Measurements from ENCODE around the gene DNAH6. TPM values are rescaled to one million over a fixed set of nuclear protein-coding genes. Genes with fewer than 3 reads are reported as not detected.

DNAH6 gene
- total RNA-seq, 1 experiment from 2014 or later = 0.26 TPM

DNA sequence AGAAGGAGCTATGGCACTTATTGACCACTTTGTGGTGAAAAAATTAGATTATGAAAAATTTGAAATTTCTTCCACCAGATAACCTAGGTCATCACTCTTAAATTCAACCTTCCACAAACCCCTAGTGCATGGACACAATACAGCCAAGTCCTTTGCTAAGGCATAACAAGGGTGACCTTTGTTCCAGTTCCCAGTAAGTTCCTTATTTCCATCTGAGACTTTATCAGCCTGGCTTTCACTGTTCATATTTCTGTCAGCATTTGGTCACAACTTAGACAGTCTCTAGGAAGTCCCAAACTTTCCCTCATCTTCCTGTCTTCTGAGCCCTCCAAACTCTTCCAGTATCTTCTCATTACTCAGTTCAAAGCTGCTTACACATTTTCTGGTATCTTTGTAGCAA lies 232.0 kb downstream of the DNAH6 start:
- H3K4me1 Mint-ChIP-seq = peaks cover 9 to 12% of the 10 kb centered on the region in 2 experiments
- H3K36me3 Mint-ChIP-seq (ENCODE audit: insufficient read depth in 1 of 3, low read depth in 3 of 3) = no peaks in the 10 kb centered on the region
- Histone ChIP-seq H4K8ac (replicated peaks; ENCODE audit: insufficient read length, low read depth, low read length) (no peak overlapping the region), H3K23me2 (ENCODE audit: insufficient read length, low read depth, low read length, poor library complexity, severe bottlenecking) (no peaks in the 10 kb centered on the region), H4K5ac (ENCODE audit: insufficient read length, low read depth, low read length) (no peak overlapping the region), H3K27ac (ENCODE audit: insufficient read length, low read depth, low read length) (no peak overlapping the region), H3T11ph (ENCODE audit: low read length) (no peak overlapping the region), H3K18ac (ENCODE audit: insufficient read length, low read depth, low read length) (no peak overlapping the region), H2AFZ (ENCODE audit: low read length) (no peak overlapping the region), H4K91ac (ENCODE audit: insufficient read length, low read depth, low read length) (no peak overlapping the region), H3K9ac (ENCODE audit: extremely low read depth, insufficient read length, low read length) (no peak overlapping the region), H2BK20ac (ENCODE audit: low read depth, low read length, poor library complexity, severe bottlenecking) (no peak overlapping the region), H3K4me2 (ENCODE audit: insufficient read depth, insufficient read length, low read length) (no peak overlapping the region), H3K23ac (ENCODE audit: insufficient read length, low read depth, low read length) (no peak overlapping the region), H4K20me1 (ENCODE audit: control insufficient read depth, insufficient read depth, insufficient read length) (no peaks in the 10 kb centered on the region), H2BK5ac (ENCODE audit: insufficient read length, low read length) (no peak overlapping the region), H3K4ac (ENCODE audit: low read depth, low read length) (no peak overlapping the region), H3K4me1 (ENCODE audit: insufficient read depth, low read length) (no peaks in the 10 kb centered on the region; the same call in 1 of the 2 replicates), H3K56ac (ENCODE audit: insufficient read length, low read depth, low read length) (no peak overlapping the region), H3K79me2 (ENCODE audit: insufficient read depth, low read length) (no peaks in the 10 kb centered on the region), H2AK5ac (ENCODE audit: insufficient read length, low read length) (no peak overlapping the region), H3K9me3 (ENCODE audit: control insufficient read depth, low read depth, low read length) (no peaks in the 10 kb centered on the region), H2BK12ac (ENCODE audit: insufficient read length, low read depth, low read length) (no peak overlapping the region), H3K27me3 (ENCODE audit: insufficient read depth, low read length) (no peaks in the 10 kb centered on the region), H3K79me1 (ENCODE audit: insufficient read depth, low read depth, low read length, poor library complexity, severe bottlenecking) (no peaks in the 10 kb centered on the region), H2BK120ac (ENCODE audit: low read depth, low read length, poor library complexity, severe bottlenecking) (no peak overlapping the region), H2BK15ac (ENCODE audit: low read depth, low read length) (no peak overlapping the region), H3K14ac (ENCODE audit: insufficient read depth, low read length) (no peak overlapping the region)
- H3K27ac Mint-ChIP-seq = no peak overlapping the region
- no peak overlapping the region for H3K4me3 Mint-ChIP-seq
- TF ChIP-seq, protein P1, sequence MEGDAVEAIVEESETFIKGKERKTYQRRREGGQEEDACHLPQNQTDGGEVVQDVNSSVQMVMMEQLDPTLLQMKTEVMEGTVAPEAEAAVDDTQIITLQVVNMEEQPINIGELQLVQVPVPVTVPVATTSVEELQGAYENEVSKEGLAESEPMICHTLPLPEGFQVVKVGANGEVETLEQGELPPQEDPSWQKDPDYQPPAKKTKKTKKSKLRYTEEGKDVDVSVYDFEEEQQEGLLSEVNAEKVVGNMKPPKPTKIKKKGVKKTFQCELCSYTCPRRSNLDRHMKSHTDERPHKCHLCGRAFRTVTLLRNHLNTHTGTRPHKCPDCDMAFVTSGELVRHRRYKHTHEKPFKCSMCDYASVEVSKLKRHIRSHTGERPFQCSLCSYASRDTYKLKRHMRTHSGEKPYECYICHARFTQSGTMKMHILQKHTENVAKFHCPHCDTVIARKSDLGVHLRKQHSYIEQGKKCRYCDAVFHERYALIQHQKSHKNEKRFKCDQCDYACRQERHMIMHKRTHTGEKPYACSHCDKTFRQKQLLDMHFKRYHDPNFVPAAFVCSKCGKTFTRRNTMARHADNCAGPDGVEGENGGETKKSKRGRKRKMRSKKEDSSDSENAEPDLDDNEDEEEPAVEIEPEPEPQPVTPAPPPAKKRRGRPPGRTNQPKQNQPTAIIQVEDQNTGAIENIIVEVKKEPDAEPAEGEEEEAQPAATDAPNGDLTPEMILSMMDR (conservative IDR thresholded peaks at IDR 0.05) = no peak
- DNase-seq = no peak
- no peaks in the 10 kb centered on the region for H3K27me3 Mint-ChIP-seq (ENCODE audit: low read depth)
- no peaks in the 10 kb centered on the region for H3K9me3 Mint-ChIP-seq
